ENCODE data around the gene ZNF654. TPM values are rescaled to one million over a fixed set of nuclear protein-coding genes. Genes with fewer than 3 reads are reported as not detected.

Gene ZNF654
- total and polyA plus RNA-seq, 9 of the 15 experiments (the other 6 are each of a cell fraction or from before 2014, with no cell fraction given): 2.4 to 8.6 (median 5.1) TPM

- TF ChIP-seq GTF3C2 (IDR thresholded peaks at IDR 0.05; ENCODE audit: borderline replicate concordance, extremely low read depth, insufficient read length) (no peak), ATF3 (IDR thresholded peaks at IDR 0.05) (no peak), ATF3 (CRISPR knock-in tag; conservative IDR thresholded peaks at IDR 0.05) (no peak), MNT (conservative IDR thresholded peaks at IDR 0.05) (peak; percentile 71 to 85), PRMT5 (CRISPR knock-in tag; IDR thresholded peaks at IDR 0.05) (no peak), ZNF146 (CRISPR knock-in tag; IDR thresholded peaks at IDR 0.05; ENCODE audit: unreplicated experiment) (no peak), EP300 (IDR thresholded peaks at IDR 0.05; ENCODE audit: low read length) (no peak), MEF2D (tag; conservative IDR thresholded peaks at IDR 0.05; ENCODE audit: low read depth) (no peak), POLR2A (conservative IDR thresholded peaks at IDR 0.05) (peak; percentile 83), SAP30 (IDR thresholded peaks at IDR 0.05; ENCODE audit: borderline replicate concordance, insufficient read depth, low read depth, low read length, poor library complexity, severe bottlenecking) (peak; percentile 77), TEAD1 (CRISPR knock-in tag; IDR thresholded peaks at IDR 0.05) (0 out of 4 replicates have a peak, but pooled peaks of 1 of the 2 experiments have one; percentile 3), RFX7 (CRISPR knock-in tag; IDR thresholded peaks at IDR 0.05) (no peak), SUPT5H (IDR thresholded peaks at IDR 0.05) (peak; percentile 74), YY1 (IDR thresholded peaks at IDR 0.05; ENCODE audit: borderline replicate concordance in 1 of 3, control insufficient read depth in 1 of 3, extremely low read depth in 1 of 3, insufficient read depth in 3 of 3, insufficient read length in 1 of 3, insufficient replicate concordance in 2 of 3, low read depth in 1 of 3, low read length in 2 of 3) (peak; percentile 20 to 92 (median 82)), SAFB (IDR thresholded peaks at IDR 0.05; ENCODE audit: borderline replicate concordance, low read depth, low read length) (peak; percentile 55; the same call in 1 of the 2 replicates), RB1 (IDR thresholded peaks at IDR 0.05; ENCODE audit: low read depth) (peak; percentile 73; the same call in 1 of the 2 replicates), ZFPM2 (CRISPR knock-in tag; IDR thresholded peaks at IDR 0.05) (no peak), FOXK2 (conservative IDR thresholded peaks at IDR 0.05 in 1 of 2, IDR thresholded peaks at IDR 0.05 in 1 of 2; ENCODE audit: low read depth in 2 of 2) (peak; percentile 96 to 97), SOX6 (IDR thresholded peaks at IDR 0.05) (peak; percentile 37; the same call in 1 of the 2 replicates), ZZZ3 (IDR thresholded peaks at IDR 0.05) (no peak), SP2 (IDR thresholded peaks at IDR 0.05; ENCODE audit: extremely low read depth, low read depth, low read length, poor library complexity, severe bottlenecking) (no peak), POLR2G (IDR thresholded peaks at IDR 0.05; ENCODE audit: low read depth, low read length) (peak; percentile 94)
Measured at GRCh38 chr3:88149509-88150362, 90.7 kb downstream of the ZNF654 start, which contains the start of gene C3orf38 (continued).

Data from K562 (cell line).